Lung (tissue), 12 donors: Measurements from ENCODE around the gene MPV17L2. TPM values are rescaled to one million over a fixed set of nuclear protein-coding genes. Genes with fewer than 3 reads are reported as not detected.
"Not testable (repeated sequence)": the region's sequence is repeated elsewhere in the genome, so short reads cannot be mapped to it uniquely, and the experiment has no call there.

Experiments
- ATAC-seq: fragments of 200-7000 bp; cut with Tn5 transposase; one replicate; pipeline ENCODE4 v1.9.1; 2020; ENCODE audit warnings: moderate number of reproducible peaks; ENCODE audit not compliant: insufficient read depth, low FRiP score
- DNase-seq, 3 donors: peaks; one replicate each; pipeline ENCODE4 v3.0.0-alpha.2; 2013 to 2017
- H3K27ac ChIP-seq, 2 donors: one replicate each; pipeline ENCODE4 v1.5.1; 2013; ENCODE audit warnings: mild to moderate bottlenecking in 2 of 2, moderate library complexity in 2 of 2, control low read depth in 1 of 2, inconsistent platforms in 1 of 2, low read depth in 1 of 2, low read length in 1 of 2
- H3K27me3 ChIP-seq, 3 donors: one replicate each; pipeline ENCODE4 v1.5.1; 2013; ENCODE audit warnings: low read length in 2 of 3; ENCODE audit not compliant: control insufficient read depth in 3 of 3, insufficient read depth in 3 of 3
- H3K36me3 ChIP-seq, 4 donors: one replicate each; pipeline ENCODE4 v1.5.1; 2013; ENCODE audit warnings: low read length in 4 of 4, mild to moderate bottlenecking in 1 of 4, moderate library complexity in 1 of 4; ENCODE audit not compliant: control insufficient read depth in 4 of 4, insufficient read depth in 4 of 4
- H3K4me1 ChIP-seq, 5 donors: one replicate each; pipeline ENCODE4 v1.5.1; 2013; ENCODE audit warnings: low read length in 5 of 5, mild to moderate bottlenecking in 2 of 5, moderate library complexity in 1 of 5; ENCODE audit not compliant: control insufficient read depth in 5 of 5, insufficient read depth in 5 of 5
- H3K4me3 ChIP-seq: one replicate; pipeline ENCODE4 v1.5.1; 2013; ENCODE audit warnings: mild to moderate bottlenecking, control low read depth, moderate library complexity
- H3K9ac ChIP-seq, 2 donors: one replicate each; pipeline ENCODE4 v1.5.1; 2013; ENCODE audit warnings: low read length in 2 of 2, control low read depth in 1 of 2; ENCODE audit not compliant: insufficient read depth in 1 of 2
- H3K9me3 ChIP-seq, 4 donors: one replicate each; pipeline ENCODE4 v1.5.1; 2013; ENCODE audit warnings: low read length in 3 of 4, mild to moderate bottlenecking in 1 of 4, moderate library complexity in 1 of 4; ENCODE audit not compliant: control insufficient read depth in 4 of 4, insufficient read depth in 3 of 4
- CTCF ChIP-seq: IDR thresholded peaks from 2 replicates; pipeline ENCODE4 v1.5.1; 2012; ENCODE audit warnings: mild to moderate bottlenecking; ENCODE audit errors: control extremely low read depth, extremely low read depth
- WGBS, 2 donors: extraction: QIAGEN DNeasy Blood & Tissue Kit; methylation state at CpG; one replicate each; pipeline ENCODE4 v1.1.7; 2013; 5-methylcytosine and 5-hydroxymethylcytosine counted together
- polyA plus RNA-seq, 2 donors: library from polyadenylated mRNA; stranded (reverse); fragments of 200-250 nt; gene quantifications; one replicate each; pipeline ENCODE4 v1.2.1, GENCODE V29; 2013
- total RNA-seq, 2 donors: library from RNA; depleted of rRNA in 1 of 2; stranded (reverse); fragments of >200 nt in 1 of 2; gene quantifications; one replicate each; pipeline ENCODE4 v1.2.1, GENCODE V29; 2014 to 2021
- donor health status: control.
- donor health status: control.
- donor health status: Bipolar disorder and iron deficiency.
- donor health status: healthy.
- donor health status: DM: yes; HTN: yes; CAD: no.

MPV17L2 gene
- total and polyA plus RNA-seq, 4 donors: 3.2 to 28.0 (median 18.2) TPM

DNA sequence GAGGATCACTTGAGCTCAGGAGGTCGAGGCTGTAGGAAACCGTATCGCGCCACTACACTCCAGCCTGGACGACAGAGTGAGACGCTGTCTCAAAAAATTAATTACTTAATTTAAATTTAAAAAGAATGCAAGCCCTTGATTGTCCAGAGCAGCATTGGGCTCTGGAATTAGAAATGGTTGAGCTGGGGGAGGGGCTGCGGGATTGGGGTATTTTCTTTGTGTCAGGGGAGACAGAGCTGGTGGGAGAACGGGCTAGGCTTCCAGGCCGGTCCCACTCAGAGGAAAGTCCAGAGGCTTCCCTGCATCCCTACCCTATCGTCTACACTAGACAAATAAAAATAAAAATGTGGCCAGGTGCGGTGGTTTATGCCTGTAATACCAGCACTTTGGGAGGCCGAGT is 13.0 kb downstream of the MPV17L2 start:
- peak overlapping the region; percentile 92 to 100 for H3K27ac ChIP-seq
- H3K27me3 ChIP-seq: no peaks in the 10 kb centered on the region
- no peaks in the 10 kb centered on the region for H3K36me3 ChIP-seq
- WGBS, 2 donors: 86 to 89% methylated on average over 12 of the region's 12 CpGs
- H3K4me1 ChIP-seq: peaks cover 4 to 23% (median 7%) of the 10 kb centered on the region in 5 donors
- ATAC-seq (no peak), DNase-seq (no peak)
- no peak overlapping the region for H3K9ac ChIP-seq
- H3K4me3 ChIP-seq: no peak overlapping the region
- TF ChIP-seq CTCF: no peak
- H3K9me3 ChIP-seq: no peaks in the 10 kb centered on the region

DNA sequence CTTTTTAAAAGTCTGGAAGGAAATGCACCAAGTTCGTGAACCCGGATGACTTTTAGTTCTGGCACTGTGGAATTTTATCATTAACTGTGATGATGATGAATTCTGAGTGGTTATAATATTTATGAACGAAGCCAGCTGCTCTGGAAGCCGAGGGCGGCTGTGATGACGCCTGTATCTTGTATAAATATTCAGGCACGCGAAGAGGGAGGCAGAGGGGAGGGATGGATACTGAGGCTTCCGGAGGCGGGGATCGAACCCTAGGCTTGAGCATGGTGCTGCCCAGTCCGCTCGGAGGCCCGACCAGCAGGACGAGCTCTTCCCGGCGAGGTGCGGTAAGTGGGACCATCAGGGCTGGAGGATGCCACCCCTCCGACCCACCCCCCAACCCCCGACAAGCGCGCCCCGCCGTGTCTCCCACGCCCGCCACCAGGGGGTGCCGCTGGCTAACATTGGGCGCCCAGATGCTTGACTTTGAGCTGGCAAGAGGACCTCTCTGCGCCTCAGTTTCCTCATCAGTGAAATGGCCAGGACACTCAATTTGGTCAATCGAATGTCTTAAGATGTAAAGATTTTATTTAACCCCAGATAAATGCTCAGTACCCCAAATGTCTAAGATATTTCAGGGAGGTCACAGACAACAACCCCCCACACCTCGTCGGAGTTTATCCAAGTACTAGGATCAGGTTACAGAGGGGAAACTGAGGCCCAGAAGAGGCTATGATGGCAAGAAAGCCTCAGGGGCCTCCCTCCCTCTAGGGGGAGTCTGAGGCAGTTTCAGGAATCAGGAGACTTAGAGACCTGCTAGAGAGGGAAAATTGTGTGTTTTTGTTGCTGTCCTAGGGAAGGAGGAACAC is 15.3 kb downstream of the MPV17L2 start:
- 19 to 26% methylated on average over 32 of the region's 32 CpGs for WGBS, 2 donors
- Histone ChIP-seq H3K4me3 (no peak overlapping the region), H3K36me3 (no peaks in the 10 kb centered on the region), H3K9me3 (no peaks in the 10 kb centered on the region), H3K27me3 (peaks cover 0 to 2% (median 0%) of the 10 kb centered on the region in 3 donors), H3K9ac (no peak overlapping the region), H3K4me1 (peaks cover 0 to 14% (median 4%) of the 10 kb centered on the region in 5 donors), H3K27ac (no peak overlapping the region)
- TF ChIP-seq CTCF: no peak
- ATAC-seq (no peak), DNase-seq (peak; percentile 88 to 95 (median 95))

GRCh38 chr19:18209912-18210311 is 16.9 kb downstream of the MPV17L2 start:
- H3K9ac ChIP-seq, H3K27me3 ChIP-seq, H3K27ac ChIP-seq, H3K4me3 ChIP-seq, H3K9me3 ChIP-seq, H3K36me3 ChIP-seq, ATAC-seq, DNase-seq: not testable (repeated sequence)
- 87 to 91% methylated on average over 5 of the region's 5 CpGs for WGBS, 2 donors
- H3K4me1 ChIP-seq: peaks cover 0 to 12% (median 4%) of the 10 kb centered on the region in 5 donors

GRCh38 chr19:18211683-18212082 is 18.7 kb downstream of the MPV17L2 start:
- ATAC-seq: no peak
- TF ChIP-seq CTCF: no peak
- WGBS, 2 donors: 74 to 82% methylated on average over 14 of the region's 14 CpGs

More at GRCh38 chr19:18211683-18212082, 18.7 kb downstream of the MPV17L2 start:
- Histone ChIP-seq H3K4me3 (no peak overlapping the region), H3K9me3 (no peaks in the 10 kb centered on the region), H3K27ac (no peak overlapping the region), H3K36me3 (no peaks in the 10 kb centered on the region), H3K27me3 (peaks cover 0 to 2% (median 0%) of the 10 kb centered on the region in 3 donors), H3K9ac (no peak overlapping the region), H3K4me1 (peaks cover 0 to 4% (median 0%) of the 10 kb centered on the region in 5 donors)
- DNase-seq: no peak
